Fibroblast of villous mesenchyme (primary cell): ENCODE data around the gene NCBP3. TPM values are rescaled to one million over a fixed set of nuclear protein-coding genes. Genes with fewer than 3 reads are reported as not detected.

Experiments used
- DNase-seq: peaks from one replicate; pipeline ENCODE4 v3.0.0-alpha.2; 2010; ENCODE audit warnings: low read depth
- H3K4me3 ChIP-seq: 2 replicates; pipeline ENCODE4 v1.5.1; 2011; ENCODE audit warnings: low read depth, mild to moderate bottlenecking, low read length
- CTCF ChIP-seq: IDR thresholded peaks from 2 replicates; pipeline ENCODE4 v1.5.1; 2012; ENCODE audit warnings: low read depth, mild to moderate bottlenecking, low read length; ENCODE audit not compliant: insufficient read depth
- total RNA-seq: library from RNA; depleted of rRNA; stranded (reverse); fragments of >200 nt; gene quantifications from 2 replicates; pipeline ENCODE4 v1.2.3, GENCODE V29; 2012

Gene NCBP3
- total RNA-seq, 1 donor: 26.3 TPM

DNA sequence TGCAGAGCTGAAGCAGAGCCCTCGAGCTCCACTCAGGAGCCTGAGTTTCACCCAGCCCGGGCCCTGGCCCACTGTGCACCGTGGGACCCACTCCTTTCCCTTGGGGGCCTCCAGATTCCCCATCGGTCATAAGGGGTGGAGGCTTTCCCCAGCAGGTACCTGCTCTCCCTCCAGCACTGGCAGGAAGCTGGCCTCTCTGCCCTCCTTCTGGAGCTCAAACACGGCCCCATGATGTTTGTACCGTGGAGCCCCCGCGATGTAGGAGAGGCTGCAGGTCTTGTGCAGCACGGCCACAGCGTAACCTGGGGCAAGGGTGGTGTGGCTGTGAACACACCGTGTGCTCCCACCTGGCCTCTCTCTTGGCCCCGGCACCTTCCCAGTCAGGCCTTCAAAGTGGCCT, 92.4 kb downstream of the NCBP3 start:
- no peak for TF ChIP-seq CTCF
- no peak for DNase-seq
- H3K4me3 ChIP-seq: no peak overlapping the region

Other genes with a start within 250 kb of the NCBP3 start
- gene TRPV1, start 236.8 kb downstream of the NCBP3 start, total RNA-seq: 2.2 and 2.9 TPM in 2 replicates
- gene SHPK, start 210.0 kb downstream of the NCBP3 start, total RNA-seq: 8.6 and 11.6 TPM in 2 replicates
- gene CTNS, start 209.5 kb downstream of the NCBP3 start, total RNA-seq: 25.9 and 31.6 TPM in 2 replicates
- 215 and 228 TPM in 2 replicates for gene TAX1BP3, start 177.7 kb downstream of the NCBP3 start, total RNA-seq
- 12.6 and 16.4 TPM in 2 replicates for gene EMC6, start 177.4 kb downstream of the NCBP3 start, total RNA-seq
- gene P2RX5, start 150.1 kb downstream of the NCBP3 start, total RNA-seq: 0.32 and 2.2 TPM in 2 replicates
- gene HASPIN, start 122.3 kb downstream of the NCBP3 start, total RNA-seq: 5.5 and 6.9 TPM in 2 replicates
- gene ITGAE, start 45.1 kb downstream of the NCBP3 start, total RNA-seq: 20.6 and 37.1 TPM in 2 replicates
- gene CAMKK1, start 46.8 kb upstream of the NCBP3 start, total RNA-seq: 2.2 and 3.9 TPM in 2 replicates
- gene P2RX1, start 70.2 kb upstream of the NCBP3 start, total RNA-seq: 1.3 and 2.3 TPM in 2 replicates
- 0.43 and 2.9 TPM in 2 replicates for gene ATP2A3, start 118.2 kb upstream of the NCBP3 start, total RNA-seq